Measurements from ENCODE around the gene EYS. TPM values are rescaled to one million over a fixed set of nuclear protein-coding genes. Genes with fewer than 3 reads are reported as not detected.

Gene EYS
- total and polyA plus RNA-seq, 2 of the 8 experiments (the other 6 are each of a cell fraction or from before 2014, with no cell fraction given), result 0.05 to 0.13 TPM

DNA sequence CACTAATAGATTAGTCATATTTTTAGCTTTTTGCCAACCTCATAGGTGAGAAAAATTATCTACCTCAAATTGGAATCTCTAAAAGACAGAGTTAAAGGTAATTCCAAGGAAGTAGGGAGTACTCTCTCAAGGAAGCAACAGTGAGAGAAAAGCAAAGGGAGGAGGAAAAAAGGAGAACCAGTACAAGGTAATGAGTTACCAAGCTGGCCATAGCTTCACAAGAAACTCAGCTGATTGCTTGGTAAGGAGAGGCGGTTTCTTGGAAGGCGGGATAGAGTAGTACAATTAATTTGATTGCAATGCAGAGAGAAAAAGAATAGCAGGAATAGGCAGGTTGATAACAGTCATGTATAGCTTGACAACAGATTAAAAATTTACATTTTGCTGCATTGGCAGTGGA, 1933.8 kb downstream of the EYS start:
- no peak overlapping the region for H2BK15ac ChIP-seq (ENCODE audit: low read length)
- no peaks in the 10 kb centered on the region for H3K27me3 ChIP-seq (replicated peaks in 1 of 4; ENCODE audit: control insufficient read depth in 3 of 4, extremely low read depth in 1 of 4, insufficient read depth in 3 of 4, low read length in 3 of 4)
- TF ChIP-seq KDM5A (IDR thresholded peaks at IDR 0.05; ENCODE audit: low read length), result no peak
- TF ChIP-seq, protein P1, sequence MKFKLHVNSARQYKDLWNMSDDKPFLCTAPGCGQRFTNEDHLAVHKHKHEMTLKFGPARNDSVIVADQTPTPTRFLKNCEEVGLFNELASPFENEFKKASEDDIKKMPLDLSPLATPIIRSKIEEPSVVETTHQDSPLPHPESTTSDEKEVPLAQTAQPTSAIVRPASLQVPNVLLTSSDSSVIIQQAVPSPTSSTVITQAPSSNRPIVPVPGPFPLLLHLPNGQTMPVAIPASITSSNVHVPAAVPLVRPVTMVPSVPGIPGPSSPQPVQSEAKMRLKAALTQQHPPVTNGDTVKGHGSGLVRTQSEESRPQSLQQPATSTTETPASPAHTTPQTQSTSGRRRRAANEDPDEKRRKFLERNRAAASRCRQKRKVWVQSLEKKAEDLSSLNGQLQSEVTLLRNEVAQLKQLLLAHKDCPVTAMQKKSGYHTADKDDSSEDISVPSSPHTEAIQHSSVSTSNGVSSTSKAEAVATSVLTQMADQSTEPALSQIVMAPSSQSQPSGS (IDR thresholded peaks at IDR 0.05; ENCODE audit: low read length), result no peak
- no peak for TF ChIP-seq GABPA (IDR thresholded peaks at IDR 0.05; ENCODE audit: borderline replicate concordance, insufficient read depth, low read length)
- TF ChIP-seq POU5F1 (IDR thresholded peaks at IDR 0.05; ENCODE audit: low read depth, low read length), result no peak
- TF ChIP-seq, protein P2, sequence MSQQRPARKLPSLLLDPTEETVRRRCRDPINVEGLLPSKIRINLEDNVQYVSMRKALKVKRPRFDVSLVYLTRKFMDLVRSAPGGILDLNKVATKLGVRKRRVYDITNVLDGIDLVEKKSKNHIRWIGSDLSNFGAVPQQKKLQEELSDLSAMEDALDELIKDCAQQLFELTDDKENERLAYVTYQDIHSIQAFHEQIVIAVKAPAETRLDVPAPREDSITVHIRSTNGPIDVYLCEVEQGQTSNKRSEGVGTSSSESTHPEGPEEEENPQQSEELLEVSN (IDR thresholded peaks at IDR 0.05), result no peak
- no peaks in the 10 kb centered on the region for H3K36me3 ChIP-seq (ENCODE audit: control insufficient read depth in 2 of 4, insufficient read depth in 4 of 4, low read length in 3 of 4)
- no peak for FAIRE-seq
- H2BK120ac ChIP-seq (replicated peaks; ENCODE audit: low read depth, low read length), result no peak overlapping the region
- no peak overlapping the region for H2BK5ac ChIP-seq (ENCODE audit: low read depth, low read length)
- H3K4me3 ChIP-seq (ENCODE audit: extremely low read depth in 1 of 4, insufficient read depth in 2 of 4, low read depth in 3 of 4, low read length in 4 of 4), result no peak overlapping the region
- no peak for DNase-seq (ENCODE audit: low read depth in 1 of 2, low spot score in 2 of 2)
- CTCF ChIA-PET (ENCODE audit: partially characterized antibody), result interaction anchor here (0.9 to 2.0 kb wide), 2 partner anchors 8 to 29 kb away, joined by 3 to 10 read pairs; no protein-coding TSS in a partner anchor
- no peak overlapping the region for H3K18ac ChIP-seq (ENCODE audit: extremely low read depth, low read length)
- H4K8ac ChIP-seq (ENCODE audit: extremely low read depth, insufficient read depth, low read length), result no peak overlapping the region
- no peak overlapping the region for H2AFZ ChIP-seq (ENCODE audit: low read length)
- H2AK5ac ChIP-seq (ENCODE audit: low read depth, low read length), result no peak overlapping the region
- H2BK12ac ChIP-seq (ENCODE audit: low read depth, low read length), result no peak overlapping the region
- H3K9me3 ChIP-seq (ENCODE audit: insufficient read depth in 2 of 2, low read depth in 1 of 2, low read length in 1 of 2), result no peaks in the 10 kb centered on the region
- no peaks in the 10 kb centered on the region for H3K79me2 ChIP-seq (ENCODE audit: control insufficient read depth in 1 of 2, insufficient read depth in 2 of 2, low read length in 2 of 2)
- no peak overlapping the region for H4K5ac ChIP-seq (ENCODE audit: insufficient read length, low read depth, low read length)
- H3K4me2 ChIP-seq (ENCODE audit: insufficient read depth in 1 of 2, low read depth in 2 of 2, low read length in 2 of 2), result no peak overlapping the region
- no peak overlapping the region for H3K27ac ChIP-seq (ENCODE audit: low read depth, low read length)
- no peaks in the 10 kb centered on the region for H4K20me1 ChIP-seq (replicated peaks in 1 of 2; ENCODE audit: control insufficient read depth in 1 of 2, insufficient read depth in 2 of 2, low read length in 2 of 2)
- H3K56ac ChIP-seq (replicated peaks; ENCODE audit: insufficient read length, low read depth, low read length), result no peak overlapping the region
- H3K4ac ChIP-seq (replicated peaks; ENCODE audit: insufficient read length, low read depth, low read length), result no peak overlapping the region
- H3K4me1 ChIP-seq (replicated peaks in 1 of 4; ENCODE audit: control insufficient read depth in 3 of 4, insufficient read depth in 4 of 4, low read length in 3 of 4), result no peaks in the 10 kb centered on the region
- no peak overlapping the region for H2BK20ac ChIP-seq (ENCODE audit: low read length)
- H3K9ac ChIP-seq (replicated peaks in 1 of 4; ENCODE audit: extremely low read depth in 1 of 4, low read depth in 3 of 4, low read length in 3 of 4), result no peak overlapping the region
- no peak overlapping the region for H4K91ac ChIP-seq (replicated peaks; ENCODE audit: insufficient read length, low read length)
- no peaks in the 10 kb centered on the region for H3K23me2 ChIP-seq (ENCODE audit: low read depth, low read length)
- WGBS, 2 experiments (ENCODE audit: extremely low coverage in 1 of 2, insufficient coverage in 1 of 2, insufficient read length in 1 of 2, insufficient replicate concordance in 2 of 2, low coverage in 1 of 2, low lambda C conversion rate in 2 of 2, missing lambda C conversion rate in 1 of 2), result 87% methylated on average over 2 of the region's 2 CpGs; no CpG with 5 or more reads in 1 of the 2 experiments
- H3K14ac ChIP-seq (ENCODE audit: insufficient read length), result no peak overlapping the region
- H3K23ac ChIP-seq (ENCODE audit: insufficient read length), result no peak overlapping the region
- POLR2A ChIA-PET (ENCODE audit: partially characterized antibody), result no interaction called here
- no peaks in the 10 kb centered on the region for H3K79me1 ChIP-seq (ENCODE audit: low read depth, low read length)

Data from H1 (cell line).